ENCODE data around the gene CX3CL1. TPM values are rescaled to one million over a fixed set of nuclear protein-coding genes. Genes with fewer than 3 reads are reported as not detected.

Gene CX3CL1
- total and polyA plus RNA-seq, 2 donors (not counting 3 experiments of a cell fraction or from before 2014, with no cell fraction given) = 2.0 to 2.3 TPM

DNA sequence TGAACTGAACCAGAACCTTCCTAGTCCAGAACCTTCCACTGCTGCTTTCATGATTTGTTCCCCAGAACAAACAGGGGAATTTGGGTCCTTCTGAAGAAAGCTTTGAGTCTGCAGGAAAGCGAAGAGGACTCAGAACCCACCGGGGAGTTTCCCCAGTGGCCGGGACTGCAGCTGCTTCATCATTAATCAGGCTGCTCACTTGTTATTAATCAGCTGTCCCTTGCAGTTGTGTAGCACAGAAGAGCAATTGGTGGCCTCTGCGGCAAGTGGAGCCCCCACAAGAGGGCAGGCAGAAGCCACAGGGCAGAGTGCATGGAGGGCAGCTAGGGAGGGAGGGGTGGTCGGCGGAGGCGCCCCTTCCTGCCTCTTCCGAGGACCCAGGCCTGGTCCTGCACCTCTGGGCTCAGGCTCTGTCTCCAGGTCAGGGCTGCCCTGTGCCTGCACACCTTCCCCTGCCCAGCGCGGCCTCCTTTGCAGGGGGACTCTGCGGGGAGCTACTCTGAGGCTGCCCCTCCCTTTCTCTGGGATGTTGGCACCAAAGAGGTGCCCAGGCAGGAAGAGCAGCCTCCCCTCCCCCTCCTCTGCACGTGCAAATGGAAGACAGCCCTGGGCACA, 39.2 kb downstream of the CX3CL1 start:
- CTCF ChIA-PET = interaction anchor here (16.2 kb wide), 1 partner anchor 106 kb away, joined by 507 read pairs; no protein-coding TSS in a partner anchor
- no peaks in the 10 kb centered on the region for H3K9me1 ChIP-seq (replicated peaks; ENCODE audit: control insufficient read depth, extremely low read depth, insufficient read depth, low read length)
- TF ChIP-seq, protein P1, sequence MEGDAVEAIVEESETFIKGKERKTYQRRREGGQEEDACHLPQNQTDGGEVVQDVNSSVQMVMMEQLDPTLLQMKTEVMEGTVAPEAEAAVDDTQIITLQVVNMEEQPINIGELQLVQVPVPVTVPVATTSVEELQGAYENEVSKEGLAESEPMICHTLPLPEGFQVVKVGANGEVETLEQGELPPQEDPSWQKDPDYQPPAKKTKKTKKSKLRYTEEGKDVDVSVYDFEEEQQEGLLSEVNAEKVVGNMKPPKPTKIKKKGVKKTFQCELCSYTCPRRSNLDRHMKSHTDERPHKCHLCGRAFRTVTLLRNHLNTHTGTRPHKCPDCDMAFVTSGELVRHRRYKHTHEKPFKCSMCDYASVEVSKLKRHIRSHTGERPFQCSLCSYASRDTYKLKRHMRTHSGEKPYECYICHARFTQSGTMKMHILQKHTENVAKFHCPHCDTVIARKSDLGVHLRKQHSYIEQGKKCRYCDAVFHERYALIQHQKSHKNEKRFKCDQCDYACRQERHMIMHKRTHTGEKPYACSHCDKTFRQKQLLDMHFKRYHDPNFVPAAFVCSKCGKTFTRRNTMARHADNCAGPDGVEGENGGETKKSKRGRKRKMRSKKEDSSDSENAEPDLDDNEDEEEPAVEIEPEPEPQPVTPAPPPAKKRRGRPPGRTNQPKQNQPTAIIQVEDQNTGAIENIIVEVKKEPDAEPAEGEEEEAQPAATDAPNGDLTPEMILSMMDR (IDR thresholded peaks at IDR 0.05; ENCODE audit: extremely low read depth in 1 of 2, insufficient read depth in 1 of 2, low read depth in 1 of 2, low read length in 2 of 2) = no peak
- no peak for TF ChIP-seq JUN (IDR thresholded peaks at IDR 0.05; ENCODE audit: borderline replicate concordance, insufficient read depth, insufficient read length, low read depth)
- H3K79me2 ChIP-seq (ENCODE audit: control insufficient read depth, insufficient read depth, low read length) = no peaks in the 10 kb centered on the region
- no peak overlapping the region for H3K4me3 ChIP-seq (replicated peaks in 1 of 3; ENCODE audit: insufficient read depth in 1 of 3, low read depth in 1 of 3, low read length in 3 of 3)
- no peak overlapping the region for H3K27ac ChIP-seq (ENCODE audit: insufficient read depth, low read depth, low read length)
- H3K4me1 ChIP-seq (ENCODE audit: control insufficient read depth, extremely low read depth, insufficient read depth, low read length) = peaks cover 10% of the 10 kb centered on the region
- intact Hi-C loops (cut with micrococcal nuclease) = no loop called here
- no peaks in the 10 kb centered on the region for H3K36me3 ChIP-seq (ENCODE audit: control insufficient read depth in 2 of 2, extremely low read depth in 1 of 2, insufficient read depth in 2 of 2, low read length in 2 of 2)
- dilution Hi-C loops (cut with MboI; ENCODE audit: extremely low pct_ligation_motif_present, low sequenced_read_pairs) = loop anchor here (25.0 kb wide), 1 partner anchor 99 kb away; no protein-coding TSS in a partner anchor
- no TSS peak for BruUV-seq (replicated peaks)
- H3K27me3 ChIP-seq (ENCODE audit: control insufficient read depth in 2 of 2, insufficient read depth in 2 of 2, low read length in 2 of 2) = peaks cover 0 to 2% of the 10 kb centered on the region in 2 experiments
- POLR2A ChIA-PET = no interaction called here
- H3K9me3 ChIP-seq (replicated peaks; ENCODE audit: control insufficient read depth, insufficient read depth, low read length) = no peaks in the 10 kb centered on the region
- DNase-seq (ENCODE audit: low read depth, low spot score) (no peak), FAIRE-seq (no peak)
- no peak overlapping the region for H3K9ac ChIP-seq (replicated peaks; ENCODE audit: extremely low read depth, insufficient read depth, low read length)
- H2AFZ ChIP-seq (ENCODE audit: low read depth, low read length) = no peak overlapping the region
- no peaks in the 10 kb centered on the region for H4K20me1 ChIP-seq (replicated peaks; ENCODE audit: control insufficient read depth, extremely low read depth, insufficient read depth, low read length)
- no peak overlapping the region for H3K4me2 ChIP-seq (ENCODE audit: insufficient read depth, low read length)

DNA sequence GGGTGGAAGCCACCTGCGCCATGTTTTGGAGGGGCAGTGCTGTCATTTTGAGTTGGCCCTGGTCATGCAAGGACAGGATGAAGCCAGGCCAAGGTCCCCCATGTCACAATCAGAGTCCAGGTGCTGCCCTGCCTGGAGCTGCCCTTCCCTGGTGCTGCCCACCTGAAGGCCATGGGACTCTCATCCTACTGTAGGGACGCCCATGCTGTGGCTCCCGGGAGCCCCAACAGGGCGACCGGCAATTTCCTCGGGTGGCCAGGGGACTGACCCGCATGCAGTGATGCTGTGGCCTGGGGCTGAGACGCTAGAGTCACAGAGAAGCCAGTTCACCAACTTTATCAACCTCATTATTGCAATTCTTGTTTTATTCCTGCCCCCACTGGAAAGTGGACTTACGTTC, 40.3 kb downstream of the CX3CL1 start:
- Histone ChIP-seq H3K27me3 (ENCODE audit: control insufficient read depth in 2 of 2, insufficient read depth in 2 of 2, low read length in 2 of 2) (no peaks in the 10 kb centered on the region), H3K4me1 (ENCODE audit: control insufficient read depth, extremely low read depth, insufficient read depth, low read length) (peaks cover 13% of the 10 kb centered on the region), H4K20me1 (replicated peaks; ENCODE audit: control insufficient read depth, extremely low read depth, insufficient read depth, low read length) (no peaks in the 10 kb centered on the region), H3K79me2 (ENCODE audit: control insufficient read depth, insufficient read depth, low read length) (no peaks in the 10 kb centered on the region), H3K36me3 (ENCODE audit: control insufficient read depth in 2 of 2, extremely low read depth in 1 of 2, insufficient read depth in 2 of 2, low read length in 2 of 2) (no peaks in the 10 kb centered on the region), H3K4me3 (replicated peaks in 1 of 3; ENCODE audit: insufficient read depth in 1 of 3, low read depth in 1 of 3, low read length in 3 of 3) (no peak overlapping the region), H3K9ac (replicated peaks; ENCODE audit: extremely low read depth, insufficient read depth, low read length) (no peak overlapping the region), H3K9me1 (replicated peaks; ENCODE audit: control insufficient read depth, extremely low read depth, insufficient read depth, low read length) (no peaks in the 10 kb centered on the region), H3K4me2 (ENCODE audit: insufficient read depth, low read length) (no peak overlapping the region), H3K27ac (ENCODE audit: insufficient read depth, low read depth, low read length) (no peak overlapping the region), H3K9me3 (replicated peaks; ENCODE audit: control insufficient read depth, insufficient read depth, low read length) (no peaks in the 10 kb centered on the region), H2AFZ (ENCODE audit: low read depth, low read length) (no peak overlapping the region)
- DNase-seq (ENCODE audit: low read depth, low spot score) (no peak), FAIRE-seq (no peak)
- no TSS peak for BruUV-seq (replicated peaks)
- intact Hi-C loops (cut with micrococcal nuclease) (no loop called here), dilution Hi-C loops (cut with MboI; ENCODE audit: extremely low pct_ligation_motif_present, low sequenced_read_pairs) (loop anchor here (25.0 kb wide), 1 partner anchor 100 kb away; no protein-coding TSS in a partner anchor)
- POLR2A ChIA-PET = no interaction called here
- CTCF ChIA-PET = interaction anchor here (1.2 to 16.2 kb wide), 3 partner anchors 8 to 108 kb away, joined by 3 to 507 read pairs (median 5); partner anchors contain the start of gene CCL17
- TF ChIP-seq POLR2A (IDR thresholded peaks at IDR 0.05; ENCODE audit: low read depth, low read length) = no peak
- no peak for TF ChIP-seq GATA2 (IDR thresholded peaks at IDR 0.05; ENCODE audit: insufficient read depth, insufficient read length, low read depth, low read length)
- TF ChIP-seq, protein P1 (IDR thresholded peaks at IDR 0.05; ENCODE audit: extremely low read depth in 1 of 2, insufficient read depth in 1 of 2, low read depth in 1 of 2, low read length in 2 of 2) = no peak
- TF ChIP-seq EZH2 (IDR thresholded peaks at IDR 0.05; ENCODE audit: borderline replicate concordance, low read depth, low read length, severe bottlenecking) = no peak
- TF ChIP-seq FOS (IDR thresholded peaks at IDR 0.05; ENCODE audit: borderline replicate concordance, insufficient read depth, low read length) = no peak

Data from endothelial cell of umbilical vein (primary cell).